ENCODE measurements around the gene ROCK2. TPM values are rescaled to one million over a fixed set of nuclear protein-coding genes. Genes with fewer than 3 reads are reported as not detected.

ROCK2 gene
- total and polyA plus RNA-seq, 2 of the 13 experiments (the other 11 are each of a cell fraction or from before 2014, with no cell fraction given) = 38.1 to 119 TPM

DNA sequence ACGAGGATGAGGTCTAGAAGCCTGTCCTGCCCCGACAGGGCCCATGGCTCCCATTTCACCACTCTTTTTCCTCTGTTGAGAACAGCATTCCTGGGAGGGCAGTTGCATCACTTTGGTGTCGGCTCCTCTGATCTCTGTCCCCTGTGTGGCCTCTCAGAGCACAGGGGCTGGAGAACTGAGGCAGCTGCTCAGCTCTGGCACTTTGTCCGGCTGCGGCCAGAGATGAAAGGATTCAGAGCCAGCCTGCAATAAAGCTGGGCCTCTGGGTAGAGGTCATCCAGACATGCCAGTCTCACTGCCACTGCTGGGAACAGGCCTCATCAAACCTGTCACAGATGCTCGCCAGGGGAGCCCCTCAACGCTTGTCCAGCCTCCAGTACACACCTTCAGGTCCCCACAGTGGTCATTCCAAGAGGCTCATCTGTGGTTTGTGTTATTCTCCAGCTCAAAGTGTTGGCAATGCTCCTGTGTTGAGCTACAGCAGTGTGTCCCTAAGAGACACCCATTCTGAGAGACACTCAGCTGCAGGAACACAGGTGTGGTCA, 13.1 kb upstream of the ROCK2 start (continued):
- TF ChIP-seq TBP (CRISPR knock-in tag; IDR thresholded peaks at IDR 0.05) (no peak), KLF12 (CRISPR knock-in tag; IDR thresholded peaks at IDR 0.05; ENCODE audit: borderline replicate concordance) (peak; percentile 87; the same call in 1 of the 2 replicates), GLI4 (CRISPR knock-in tag; IDR thresholded peaks at IDR 0.05; ENCODE audit: borderline replicate concordance) (peak; percentile 94), MED13 (CRISPR knock-in tag; IDR thresholded peaks at IDR 0.05) (peak; percentile 100), SRSF1 (optimal IDR thresholded peaks at IDR 0.05; ENCODE audit: low read depth, low read length) (peak; percentile 58), KDM1A (CRISPR knock-in tag; IDR thresholded peaks at IDR 0.05) (peak; percentile 95), ZFP36L2 (CRISPR knock-in tag; IDR thresholded peaks at IDR 0.05) (no peak), ZNF747 (CRISPR knock-in tag; IDR thresholded peaks at IDR 0.05; ENCODE audit: borderline replicate concordance) (peak; percentile 100), AHDC1 (CRISPR knock-in tag; IDR thresholded peaks at IDR 0.05; ENCODE audit: borderline replicate concordance) (peak; percentile 99), HOXA7 (CRISPR knock-in tag; IDR thresholded peaks at IDR 0.05) (no peak), SRY (CRISPR knock-in tag; IDR thresholded peaks at IDR 0.05) (peak; percentile 82), TCF7 (IDR thresholded peaks at IDR 0.05; ENCODE audit: low read depth) (peak; percentile 100)
- TF ChIP-seq, protein P1, sequence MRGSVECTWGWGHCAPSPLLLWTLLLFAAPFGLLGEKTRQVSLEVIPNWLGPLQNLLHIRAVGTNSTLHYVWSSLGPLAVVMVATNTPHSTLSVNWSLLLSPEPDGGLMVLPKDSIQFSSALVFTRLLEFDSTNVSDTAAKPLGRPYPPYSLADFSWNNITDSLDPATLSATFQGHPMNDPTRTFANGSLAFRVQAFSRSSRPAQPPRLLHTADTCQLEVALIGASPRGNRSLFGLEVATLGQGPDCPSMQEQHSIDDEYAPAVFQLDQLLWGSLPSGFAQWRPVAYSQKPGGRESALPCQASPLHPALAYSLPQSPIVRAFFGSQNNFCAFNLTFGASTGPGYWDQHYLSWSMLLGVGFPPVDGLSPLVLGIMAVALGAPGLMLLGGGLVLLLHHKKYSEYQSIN (CRISPR knock-in tag; IDR thresholded peaks at IDR 0.05; ENCODE audit: borderline replicate concordance) = no peak
- TF ChIP-seq, protein P2, sequence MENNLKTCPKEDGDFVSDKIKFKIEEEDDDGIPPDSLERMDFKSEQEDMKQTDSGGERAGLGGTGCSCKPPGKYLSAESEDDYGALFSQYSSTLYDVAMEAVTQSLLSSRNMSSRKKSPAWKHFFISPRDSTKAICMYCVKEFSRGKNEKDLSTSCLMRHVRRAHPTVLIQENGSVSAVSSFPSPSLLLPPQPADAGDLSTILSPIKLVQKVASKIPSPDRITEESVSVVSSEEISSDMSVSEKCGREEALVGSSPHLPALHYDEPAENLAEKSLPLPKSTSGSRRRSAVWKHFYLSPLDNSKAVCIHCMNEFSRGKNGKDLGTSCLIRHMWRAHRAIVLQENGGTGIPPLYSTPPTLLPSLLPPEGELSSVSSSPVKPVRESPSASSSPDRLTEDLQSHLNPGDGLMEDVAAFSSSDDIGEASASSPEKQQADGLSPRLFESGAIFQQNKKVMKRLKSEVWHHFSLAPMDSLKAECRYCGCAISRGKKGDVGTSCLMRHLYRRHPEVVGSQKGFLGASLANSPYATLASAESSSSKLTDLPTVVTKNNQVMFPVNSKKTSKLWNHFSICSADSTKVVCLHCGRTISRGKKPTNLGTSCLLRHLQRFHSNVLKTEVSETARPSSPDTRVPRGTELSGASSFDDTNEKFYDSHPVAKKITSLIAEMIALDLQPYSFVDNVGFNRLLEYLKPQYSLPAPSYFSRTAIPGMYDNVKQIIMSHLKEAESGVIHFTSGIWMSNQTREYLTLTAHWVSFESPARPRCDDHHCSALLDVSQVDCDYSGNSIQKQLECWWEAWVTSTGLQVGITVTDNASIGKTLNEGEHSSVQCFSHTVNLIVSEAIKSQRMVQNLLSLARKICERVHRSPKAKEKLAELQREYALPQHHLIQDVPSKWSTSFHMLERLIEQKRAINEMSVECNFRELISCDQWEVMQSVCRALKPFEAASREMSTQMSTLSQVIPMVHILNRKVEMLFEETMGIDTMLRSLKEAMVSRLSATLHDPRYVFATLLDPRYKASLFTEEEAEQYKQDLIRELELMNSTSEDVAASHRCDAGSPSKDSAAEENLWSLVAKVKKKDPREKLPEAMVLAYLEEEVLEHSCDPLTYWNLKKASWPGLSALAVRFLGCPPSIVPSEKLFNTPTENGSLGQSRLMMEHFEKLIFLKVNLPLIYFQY (CRISPR knock-in tag; IDR thresholded peaks at IDR 0.05; ENCODE audit: borderline replicate concordance) = peak; percentile 96
- TF ChIP-seq, protein P3, sequence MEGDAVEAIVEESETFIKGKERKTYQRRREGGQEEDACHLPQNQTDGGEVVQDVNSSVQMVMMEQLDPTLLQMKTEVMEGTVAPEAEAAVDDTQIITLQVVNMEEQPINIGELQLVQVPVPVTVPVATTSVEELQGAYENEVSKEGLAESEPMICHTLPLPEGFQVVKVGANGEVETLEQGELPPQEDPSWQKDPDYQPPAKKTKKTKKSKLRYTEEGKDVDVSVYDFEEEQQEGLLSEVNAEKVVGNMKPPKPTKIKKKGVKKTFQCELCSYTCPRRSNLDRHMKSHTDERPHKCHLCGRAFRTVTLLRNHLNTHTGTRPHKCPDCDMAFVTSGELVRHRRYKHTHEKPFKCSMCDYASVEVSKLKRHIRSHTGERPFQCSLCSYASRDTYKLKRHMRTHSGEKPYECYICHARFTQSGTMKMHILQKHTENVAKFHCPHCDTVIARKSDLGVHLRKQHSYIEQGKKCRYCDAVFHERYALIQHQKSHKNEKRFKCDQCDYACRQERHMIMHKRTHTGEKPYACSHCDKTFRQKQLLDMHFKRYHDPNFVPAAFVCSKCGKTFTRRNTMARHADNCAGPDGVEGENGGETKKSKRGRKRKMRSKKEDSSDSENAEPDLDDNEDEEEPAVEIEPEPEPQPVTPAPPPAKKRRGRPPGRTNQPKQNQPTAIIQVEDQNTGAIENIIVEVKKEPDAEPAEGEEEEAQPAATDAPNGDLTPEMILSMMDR (CRISPR knock-in tag; IDR thresholded peaks at IDR 0.05) = peak; percentile 15; the same call in 1 of the 2 replicates

All from HepG2 (cell line).